AG04450 (cell line): ENCODE measurements around the gene CLBA1. TPM values are rescaled to one million over a fixed set of nuclear protein-coding genes. Genes with fewer than 3 reads are reported as not detected.

ENCODE experiments used
- CTCF ChIA-PET: fragments of 300-600, 350-600 bp; formaldehyde crosslinking; extraction: SDS; loops from one replicate; lab custom pipeline; 2022; ENCODE audit warnings: antibody characterized with exemption, inconsistent platforms; lab: Charles Lee
- POLR2A ChIA-PET: fragments of 350-600 bp; formaldehyde crosslinking; extraction: SDS; loops from one replicate; lab custom pipeline; 2021; ENCODE audit warnings: antibody characterized with exemption, inconsistent platforms; lab: Yijun Ruan, JAX
- DNase-seq: peaks from one replicate; pipeline ENCODE4 v3.0.0-alpha.2; 2011; ENCODE audit warnings: low read depth, low spot score
- H3K27ac ChIP-seq: one replicate; pipeline ENCODE4 v1.5.1; 2012; ENCODE audit warnings: low read depth, low read length, control low read depth
- H3K27me3 ChIP-seq: one replicate; pipeline ENCODE4 v1.6.0; 2012; ENCODE audit warnings: low read length; ENCODE audit not compliant: control insufficient read depth, insufficient read depth
- H3K4me3 ChIP-seq: 2 replicates; pipeline ENCODE4 v1.5.1; 2011; ENCODE audit warnings: mild to moderate bottlenecking, low read depth, low read length, control low read depth
- H3K9me3 ChIP-seq: 2 replicates; pipeline ENCODE4 v1.5.1; 2012; ENCODE audit warnings: low read length; ENCODE audit not compliant: control insufficient read depth, insufficient read depth
- CTCF ChIP-seq: IDR thresholded peaks from 2 replicates; pipeline ENCODE4 v1.5.1; 2011; ENCODE audit warnings: low read depth, low read length, control low read depth, inconsistent platforms
- polyA plus RNA-seq: library from polyadenylated mRNA; depleted of rRNA; stranded (reverse); fragments of >200 nt; gene quantifications from 2 replicates; pipeline ENCODE4 v1.2.3, GENCODE V29; 2011

Gene CLBA1
- polyA plus RNA-seq, 1 experiment: 4.6 TPM

DNA sequence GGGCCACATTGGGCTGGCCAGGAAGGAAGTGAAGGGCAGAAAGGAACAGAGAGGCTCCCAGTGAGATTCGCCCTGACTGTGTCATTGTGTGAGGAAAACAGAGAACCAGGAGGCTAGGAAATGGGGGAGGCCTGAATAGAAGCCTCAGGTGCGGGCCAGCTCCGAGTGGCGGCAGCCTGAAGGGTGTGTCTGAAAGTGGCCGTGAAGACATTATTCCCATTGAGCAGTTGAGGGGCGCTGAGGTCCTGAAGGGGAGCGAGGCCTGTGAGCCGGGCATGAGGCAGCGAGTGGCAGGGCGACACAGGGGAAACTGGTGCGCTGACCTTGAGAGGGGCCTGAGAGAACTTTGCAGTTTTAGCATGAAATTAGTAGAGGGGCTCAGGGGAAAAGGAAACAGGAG is 6.9 kb downstream of the CLBA1 start:
- TF ChIP-seq CTCF: no peak
- DNase-seq: no peak
- H3K4me3 ChIP-seq: no peak overlapping the region
- POLR2A ChIA-PET: no interaction called here
- H3K9me3 ChIP-seq: peaks cover 5% of the 10 kb centered on the region; the same call in 1 of the 2 replicates
- H3K27ac ChIP-seq: no peak overlapping the region
- H3K27me3 ChIP-seq: no peaks in the 10 kb centered on the region
- CTCF ChIA-PET: no interaction called here

GRCh38 chr14:104993306-104993705 is 7.7 kb downstream of the CLBA1 start:
- Histone ChIP-seq H3K4me3 (no peak overlapping the region), H3K27ac (no peak overlapping the region), H3K9me3 (peaks cover 5% of the 10 kb centered on the region; the same call in 1 of the 2 replicates), H3K27me3 (no peaks in the 10 kb centered on the region)
- no peak for DNase-seq
- TF ChIP-seq CTCF: no peak
- ChIA-PET POLR2A (no interaction called here), CTCF (interaction anchor here (1.0 kb wide), 1 partner anchor 18 kb away, joined by 3 read pairs; no protein-coding TSS in a partner anchor)

GRCh38 chr14:104993808-104994591 is 8.4 kb downstream of the CLBA1 start:
- Histone ChIP-seq H3K27me3 (no peaks in the 10 kb centered on the region), H3K27ac (no peak overlapping the region), H3K4me3 (no peak overlapping the region), H3K9me3 (peaks cover 8% of the 10 kb centered on the region; the same call in 1 of the 2 replicates)
- CTCF ChIA-PET: interaction anchor here (1.0 kb wide), 1 partner anchor 18 kb away, joined by 3 read pairs; no protein-coding TSS in a partner anchor
- DNase-seq: no peak
- POLR2A ChIA-PET: no interaction called here
- no peak for TF ChIP-seq CTCF

DNA sequence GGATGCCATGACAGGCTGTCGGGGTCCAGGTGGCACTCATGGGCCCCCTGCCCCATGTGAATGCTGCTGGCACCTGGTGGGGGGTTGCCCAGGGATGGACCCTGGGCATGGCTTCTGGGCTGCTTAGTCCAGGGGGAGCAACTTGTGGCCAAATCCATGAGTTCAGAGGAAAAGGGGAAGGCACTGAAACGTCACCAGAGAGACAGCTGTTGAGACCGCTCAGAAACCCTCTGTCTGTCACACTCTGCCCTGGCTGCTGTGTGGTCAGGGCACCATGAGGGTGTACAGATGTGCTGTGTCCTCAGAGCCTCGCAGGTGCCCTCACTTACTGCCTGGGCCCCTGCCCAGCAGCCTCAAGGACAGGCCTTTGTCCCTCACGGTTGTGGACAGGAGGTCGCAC is 9.4 kb downstream of the CLBA1 start:
- no peak for TF ChIP-seq CTCF
- ChIA-PET CTCF (no interaction called here), POLR2A (no interaction called here)
- H3K27me3 ChIP-seq: no peaks in the 10 kb centered on the region
- no peak overlapping the region for H3K4me3 ChIP-seq
- DNase-seq: no peak
- no peak overlapping the region for H3K27ac ChIP-seq
- peaks cover 13% of the 10 kb centered on the region for H3K9me3 ChIP-seq

DNA sequence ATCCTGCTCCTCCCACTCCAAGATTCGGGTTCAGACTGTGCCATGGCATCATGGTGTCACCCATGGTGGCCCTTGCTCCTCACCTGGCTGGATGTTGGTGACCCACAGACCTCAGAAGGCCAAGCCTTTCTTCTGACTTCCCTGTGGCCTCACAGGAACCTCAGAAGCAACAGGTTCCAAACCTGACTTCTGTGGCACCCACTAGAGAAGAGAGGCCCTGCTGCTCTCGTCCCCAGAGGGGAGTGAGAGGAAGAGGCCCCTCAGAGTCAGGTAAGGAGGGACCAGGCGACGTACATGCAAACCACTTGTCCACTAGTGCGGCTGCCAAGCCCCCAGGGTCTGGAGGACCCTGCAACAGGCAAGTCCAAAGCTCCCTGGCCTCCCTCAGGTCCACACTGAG is 10.4 kb downstream of the CLBA1 start:
- no peak for DNase-seq
- H3K27ac ChIP-seq: no peak overlapping the region
- POLR2A ChIA-PET: interaction anchor here (0.8 to 1.3 kb wide), 2 partner anchors 10 to 25 kb away, joined by 3 read pairs; partner anchors contain the start of genes CDCA4 and CLBA1

More for the DNA sequence above, 10.4 kb downstream of the CLBA1 start:
- no peaks in the 10 kb centered on the region for H3K27me3 ChIP-seq
- no peak overlapping the region for H3K4me3 ChIP-seq
- TF ChIP-seq CTCF: no peak
- H3K9me3 ChIP-seq: peaks cover 13% of the 10 kb centered on the region
- CTCF ChIA-PET: no interaction called here
